Measurements from ENCODE around the gene TECPR2. TPM values are rescaled to one million over a fixed set of nuclear protein-coding genes. Genes with fewer than 3 reads are reported as not detected.
A peak's percentile ranks its signal among the peaks of the same experiment; 100 is the strongest.

TECPR2 gene
- total and polyA plus RNA-seq, 2 of the 13 experiments (the other 11 are each of a cell fraction or from before 2014, with no cell fraction given), result 3.5 to 5.7 TPM

DNA sequence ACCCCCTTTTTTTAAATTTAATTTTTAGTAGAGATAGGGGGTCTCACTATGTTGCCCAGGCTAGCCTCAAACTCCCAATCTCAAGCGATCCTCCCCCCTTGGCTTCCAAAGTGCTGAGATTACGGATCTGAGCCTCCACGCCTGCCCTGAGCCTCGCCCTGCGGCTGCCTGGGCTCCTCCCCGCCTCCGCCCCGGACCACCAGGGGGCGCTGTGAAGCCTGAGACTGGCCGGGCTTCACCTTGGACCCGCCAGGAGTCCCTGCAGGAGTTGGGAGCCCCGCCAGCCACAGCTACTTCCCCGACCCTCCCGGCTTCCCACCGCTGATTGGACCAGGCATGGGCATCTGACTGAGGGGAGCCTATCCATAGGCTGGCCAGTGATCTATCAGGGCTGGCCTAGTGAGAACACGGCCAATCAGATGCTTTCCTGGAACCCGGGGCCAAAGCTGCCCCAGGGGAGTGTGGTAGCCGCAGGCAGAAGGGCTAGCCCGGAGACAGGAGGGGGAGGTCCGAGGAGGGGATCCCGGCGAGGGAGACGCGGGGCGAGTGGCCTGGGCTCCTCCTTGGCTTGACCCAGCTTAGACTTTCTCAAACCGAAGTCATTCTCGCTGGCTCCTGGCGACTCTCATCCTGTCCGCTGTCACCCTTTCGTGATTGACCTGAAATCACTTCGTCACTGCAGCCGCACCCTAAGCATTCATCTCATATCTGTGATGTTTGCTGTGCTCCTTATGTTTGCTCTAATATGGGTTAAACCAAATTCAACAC, 161.9 kb downstream of the TECPR2 start (continued):
- TF ChIP-seq, protein P1, sequence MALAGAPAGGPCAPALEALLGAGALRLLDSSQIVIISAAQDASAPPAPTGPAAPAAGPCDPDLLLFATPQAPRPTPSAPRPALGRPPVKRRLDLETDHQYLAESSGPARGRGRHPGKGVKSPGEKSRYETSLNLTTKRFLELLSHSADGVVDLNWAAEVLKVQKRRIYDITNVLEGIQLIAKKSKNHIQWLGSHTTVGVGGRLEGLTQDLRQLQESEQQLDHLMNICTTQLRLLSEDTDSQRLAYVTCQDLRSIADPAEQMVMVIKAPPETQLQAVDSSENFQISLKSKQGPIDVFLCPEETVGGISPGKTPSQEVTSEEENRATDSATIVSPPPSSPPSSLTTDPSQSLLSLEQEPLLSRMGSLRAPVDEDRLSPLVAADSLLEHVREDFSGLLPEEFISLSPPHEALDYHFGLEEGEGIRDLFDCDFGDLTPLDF (CRISPR knock-in tag; IDR thresholded peaks at IDR 0.05), result no peak
- TF ChIP-seq ZNF703 (CRISPR knock-in tag; IDR thresholded peaks at IDR 0.05; ENCODE audit: borderline replicate concordance) (no peak), JARID2 (CRISPR knock-in tag; IDR thresholded peaks at IDR 0.05; ENCODE audit: insufficient replicate concordance) (no peak), U2AF1 (optimal IDR thresholded peaks at IDR 0.05; ENCODE audit: low read depth, low read length) (peak; percentile 25), KDM3A (CRISPR knock-in tag; IDR thresholded peaks at IDR 0.05; ENCODE audit: low read depth) (peak; percentile 85), HNRNPUL1 (IDR thresholded peaks at IDR 0.05; ENCODE audit: low read depth, low read length) (no peak), RBAK (CRISPR knock-in tag; IDR thresholded peaks at IDR 0.05) (no peak), TGIF2 (CRISPR knock-in tag; IDR thresholded peaks at IDR 0.05) (no peak), ZSCAN22 (CRISPR knock-in tag; IDR thresholded peaks at IDR 0.05) (no peak), ZNF558 (CRISPR knock-in tag; IDR thresholded peaks at IDR 0.05; ENCODE audit: borderline replicate concordance) (peak; percentile 56; the same call in 1 of the 2 replicates), CC2D1A (CRISPR knock-in tag; IDR thresholded peaks at IDR 0.05) (no peak), CBX5 (CRISPR knock-in tag; IDR thresholded peaks at IDR 0.05; ENCODE audit: borderline replicate concordance) (peak; percentile 79; the same call in 1 of the 2 replicates), FOSL2 (CRISPR knock-in tag; IDR thresholded peaks at IDR 0.05) (peak; percentile 29)
- TF ChIP-seq, protein P2, sequence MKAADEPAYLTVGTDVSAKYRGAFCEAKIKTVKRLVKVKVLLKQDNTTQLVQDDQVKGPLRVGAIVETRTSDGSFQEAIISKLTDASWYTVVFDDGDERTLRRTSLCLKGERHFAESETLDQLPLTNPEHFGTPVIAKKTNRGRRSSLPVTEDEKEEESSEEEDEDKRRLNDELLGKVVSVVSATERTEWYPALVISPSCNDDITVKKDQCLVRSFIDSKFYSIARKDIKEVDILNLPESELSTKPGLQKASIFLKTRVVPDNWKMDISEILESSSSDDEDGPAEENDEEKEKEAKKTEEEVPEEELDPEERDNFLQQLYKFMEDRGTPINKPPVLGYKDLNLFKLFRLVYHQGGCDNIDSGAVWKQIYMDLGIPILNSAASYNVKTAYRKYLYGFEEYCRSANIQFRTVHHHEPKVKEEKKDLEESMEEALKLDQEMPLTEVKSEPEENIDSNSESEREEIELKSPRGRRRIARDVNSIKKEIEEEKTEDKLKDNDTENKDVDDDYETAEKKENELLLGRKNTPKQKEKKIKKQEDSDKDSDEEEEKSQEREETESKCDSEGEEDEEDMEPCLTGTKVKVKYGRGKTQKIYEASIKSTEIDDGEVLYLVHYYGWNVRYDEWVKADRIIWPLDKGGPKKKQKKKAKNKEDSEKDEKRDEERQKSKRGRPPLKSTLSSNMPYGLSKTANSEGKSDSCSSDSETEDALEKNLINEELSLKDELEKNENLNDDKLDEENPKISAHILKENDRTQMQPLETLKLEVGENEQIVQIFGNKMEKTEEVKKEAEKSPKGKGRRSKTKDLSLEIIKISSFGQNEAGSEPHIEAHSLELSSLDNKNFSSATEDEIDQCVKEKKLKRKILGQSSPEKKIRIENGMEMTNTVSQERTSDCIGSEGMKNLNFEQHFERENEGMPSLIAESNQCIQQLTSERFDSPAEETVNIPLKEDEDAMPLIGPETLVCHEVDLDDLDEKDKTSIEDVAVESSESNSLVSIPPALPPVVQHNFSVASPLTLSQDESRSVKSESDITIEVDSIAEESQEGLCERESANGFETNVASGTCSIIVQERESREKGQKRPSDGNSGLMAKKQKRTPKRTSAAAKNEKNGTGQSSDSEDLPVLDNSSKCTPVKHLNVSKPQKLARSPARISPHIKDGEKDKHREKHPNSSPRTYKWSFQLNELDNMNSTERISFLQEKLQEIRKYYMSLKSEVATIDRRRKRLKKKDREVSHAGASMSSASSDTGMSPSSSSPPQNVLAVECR (CRISPR knock-in tag; IDR thresholded peaks at IDR 0.05; ENCODE audit: borderline replicate concordance), result peak; percentile 79
- TF ChIP-seq, protein P3, sequence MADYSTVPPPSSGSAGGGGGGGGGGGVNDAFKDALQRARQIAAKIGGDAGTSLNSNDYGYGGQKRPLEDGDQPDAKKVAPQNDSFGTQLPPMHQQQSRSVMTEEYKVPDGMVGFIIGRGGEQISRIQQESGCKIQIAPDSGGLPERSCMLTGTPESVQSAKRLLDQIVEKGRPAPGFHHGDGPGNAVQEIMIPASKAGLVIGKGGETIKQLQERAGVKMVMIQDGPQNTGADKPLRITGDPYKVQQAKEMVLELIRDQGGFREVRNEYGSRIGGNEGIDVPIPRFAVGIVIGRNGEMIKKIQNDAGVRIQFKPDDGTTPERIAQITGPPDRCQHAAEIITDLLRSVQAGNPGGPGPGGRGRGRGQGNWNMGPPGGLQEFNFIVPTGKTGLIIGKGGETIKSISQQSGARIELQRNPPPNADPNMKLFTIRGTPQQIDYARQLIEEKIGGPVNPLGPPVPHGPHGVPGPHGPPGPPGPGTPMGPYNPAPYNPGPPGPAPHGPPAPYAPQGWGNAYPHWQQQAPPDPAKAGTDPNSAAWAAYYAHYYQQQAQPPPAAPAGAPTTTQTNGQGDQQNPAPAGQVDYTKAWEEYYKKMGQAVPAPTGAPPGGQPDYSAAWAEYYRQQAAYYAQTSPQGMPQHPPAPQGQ (CRISPR knock-in tag; IDR thresholded peaks at IDR 0.05; ENCODE audit: borderline replicate concordance), result no peak; the same call in 1 of the 2 replicates
- TF ChIP-seq, protein P4, sequence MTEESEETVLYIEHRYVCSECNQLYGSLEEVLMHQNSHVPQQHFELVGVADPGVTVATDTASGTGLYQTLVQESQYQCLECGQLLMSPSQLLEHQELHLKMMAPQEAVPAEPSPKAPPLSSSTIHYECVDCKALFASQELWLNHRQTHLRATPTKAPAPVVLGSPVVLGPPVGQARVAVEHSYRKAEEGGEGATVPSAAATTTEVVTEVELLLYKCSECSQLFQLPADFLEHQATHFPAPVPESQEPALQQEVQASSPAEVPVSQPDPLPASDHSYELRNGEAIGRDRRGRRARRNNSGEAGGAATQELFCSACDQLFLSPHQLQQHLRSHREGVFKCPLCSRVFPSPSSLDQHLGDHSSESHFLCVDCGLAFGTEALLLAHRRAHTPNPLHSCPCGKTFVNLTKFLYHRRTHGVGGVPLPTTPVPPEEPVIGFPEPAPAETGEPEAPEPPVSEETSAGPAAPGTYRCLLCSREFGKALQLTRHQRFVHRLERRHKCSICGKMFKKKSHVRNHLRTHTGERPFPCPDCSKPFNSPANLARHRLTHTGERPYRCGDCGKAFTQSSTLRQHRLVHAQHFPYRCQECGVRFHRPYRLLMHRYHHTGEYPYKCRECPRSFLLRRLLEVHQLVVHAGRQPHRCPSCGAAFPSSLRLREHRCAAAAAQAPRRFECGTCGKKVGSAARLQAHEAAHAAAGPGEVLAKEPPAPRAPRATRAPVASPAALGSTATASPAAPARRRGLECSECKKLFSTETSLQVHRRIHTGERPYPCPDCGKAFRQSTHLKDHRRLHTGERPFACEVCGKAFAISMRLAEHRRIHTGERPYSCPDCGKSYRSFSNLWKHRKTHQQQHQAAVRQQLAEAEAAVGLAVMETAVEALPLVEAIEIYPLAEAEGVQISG (CRISPR knock-in tag; IDR thresholded peaks at IDR 0.05), result peak; percentile 89
- TF ChIP-seq, protein P5, sequence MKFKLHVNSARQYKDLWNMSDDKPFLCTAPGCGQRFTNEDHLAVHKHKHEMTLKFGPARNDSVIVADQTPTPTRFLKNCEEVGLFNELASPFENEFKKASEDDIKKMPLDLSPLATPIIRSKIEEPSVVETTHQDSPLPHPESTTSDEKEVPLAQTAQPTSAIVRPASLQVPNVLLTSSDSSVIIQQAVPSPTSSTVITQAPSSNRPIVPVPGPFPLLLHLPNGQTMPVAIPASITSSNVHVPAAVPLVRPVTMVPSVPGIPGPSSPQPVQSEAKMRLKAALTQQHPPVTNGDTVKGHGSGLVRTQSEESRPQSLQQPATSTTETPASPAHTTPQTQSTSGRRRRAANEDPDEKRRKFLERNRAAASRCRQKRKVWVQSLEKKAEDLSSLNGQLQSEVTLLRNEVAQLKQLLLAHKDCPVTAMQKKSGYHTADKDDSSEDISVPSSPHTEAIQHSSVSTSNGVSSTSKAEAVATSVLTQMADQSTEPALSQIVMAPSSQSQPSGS (CRISPR knock-in tag; IDR thresholded peaks at IDR 0.05), result 0 out of 2 replicates have a peak, but pooled peaks have one; percentile 55
